HG03066 (cell line): ENCODE data around the gene PSMD8.
"Not testable (repeated sequence)": the region's sequence is repeated elsewhere in the genome, so short reads cannot be mapped to it uniquely, and the experiment has no call there.

Experiments used
- ATAC-seq: cut with Tn5 transposase; IDR thresholded peaks from one replicate; pipeline ENCODE4 v1.9.1; 2021; ENCODE audit warnings: low read depth; ENCODE audit not compliant: unreplicated experiment

Gene PSMD8

GRCh38 chr19:38361633-38362075 lies 12.7 kb upstream of the PSMD8 start:
- no peak for ATAC-seq

GRCh38 chr19:38362076-38362945 lies 12.1 kb upstream of the PSMD8 start:
- no peak for ATAC-seq

GRCh38 chr19:38362946-38363688 lies 11.3 kb upstream of the PSMD8 start:
- not testable (repeated sequence) for ATAC-seq

GRCh38 chr19:38367041-38367440 lies 7.3 kb upstream of the PSMD8 start:
- no peak for ATAC-seq

GRCh38 chr19:38369584-38369983 lies 4.8 kb upstream of the PSMD8 start:
- no peak for ATAC-seq

GRCh38 chr19:38370299-38370698 lies 4.1 kb upstream of the PSMD8 start:
- no peak for ATAC-seq

- ATAC-seq = no peak
Observed at GRCh38 chr19:38371081-38371480, 3.3 kb upstream of the PSMD8 start.

GRCh38 chr19:38373907-38374331 lies 452 bp upstream of the PSMD8 start:
- ATAC-seq = no peak

- no peak for ATAC-seq
Observed at GRCh38 chr19:38375098-38375493, 725 bp downstream of the PSMD8 start.

- no peak for ATAC-seq
Observed at GRCh38 chr19:38375748-38376147, 1.4 kb downstream of the PSMD8 start.

- ATAC-seq = no peak
Observed at GRCh38 chr19:38376576-38376975, 2.2 kb downstream of the PSMD8 start.

GRCh38 chr19:38377052-38377451 lies 2.7 kb downstream of the PSMD8 start:
- no peak for ATAC-seq

GRCh38 chr19:38378866-38379265 lies 4.5 kb downstream of the PSMD8 start:
- ATAC-seq = no peak

GRCh38 chr19:38381138-38381537 lies 6.8 kb downstream of the PSMD8 start:
- ATAC-seq = no peak

GRCh38 chr19:38383184-38383583 lies 8.8 kb downstream of the PSMD8 start:
- no peak for ATAC-seq

GRCh38 chr19:38383743-38384142 lies 9.4 kb downstream of the PSMD8 start:
- no peak for ATAC-seq

- ATAC-seq = no peak
Observed at GRCh38 chr19:38384209-38385027, 10.0 kb downstream of the PSMD8 start.

GRCh38 chr19:38385057-38385803 lies 10.9 kb downstream of the PSMD8 start:
- no peak for ATAC-seq

GRCh38 chr19:38385804-38386257 lies 11.5 kb downstream of the PSMD8 start:
- no peak for ATAC-seq
